Fibroblast of mammary gland (primary cell): ENCODE measurements around the gene BCL2L14.
"Not testable (repeated sequence)": the region's sequence is repeated elsewhere in the genome, so short reads cannot be mapped to it uniquely, and the experiment has no call there.

Experiments
- DNase-seq: peaks from one replicate; pipeline ENCODE4 v3.0.0-alpha.2; 2010; ENCODE audit warnings: low read depth
- H3K4me3 ChIP-seq: 2 replicates; pipeline ENCODE4 v1.5.1; 2011; ENCODE audit warnings: low read depth, mild to moderate bottlenecking, low read length, moderate library complexity; ENCODE audit not compliant: control insufficient read depth
- TF ChIP-seq, protein P1 (sequence below): conservative IDR thresholded peaks from 2 replicates; pipeline ENCODE4 v1.5.1; 2011; ENCODE audit warnings: low read depth, low read length, inconsistent platforms; ENCODE audit not compliant: control insufficient read depth, insufficient read depth

The BCL2L14 gene

DNA sequence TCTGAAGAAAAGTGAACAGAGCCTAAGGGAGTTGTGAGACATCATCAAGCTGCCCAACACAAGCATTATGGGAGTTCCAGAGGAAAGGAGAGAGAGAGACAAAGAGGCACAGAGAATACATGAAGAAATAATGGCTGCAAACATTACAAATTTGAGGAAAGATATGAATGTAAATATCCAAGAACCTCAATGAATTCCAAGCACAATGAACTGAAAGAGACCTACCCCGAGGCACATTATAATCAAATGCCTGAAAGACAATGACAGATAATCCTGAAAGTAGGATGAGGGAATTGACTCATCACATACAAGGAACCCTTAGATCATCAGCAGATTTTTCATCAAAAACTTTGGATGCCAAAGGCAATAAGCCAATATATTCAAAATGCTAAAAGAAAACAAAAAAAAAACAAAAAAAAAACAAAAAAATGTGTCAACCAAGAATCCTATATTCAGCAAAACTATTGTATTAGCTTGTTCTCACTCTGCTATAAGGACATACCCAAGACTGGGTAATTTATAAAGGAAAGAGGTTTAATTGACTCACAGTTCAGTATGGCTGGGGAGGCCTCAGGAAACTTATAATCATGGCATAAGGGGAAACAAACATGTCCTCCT, 37.8 kb downstream of the BCL2L14 start:
- no peak for DNase-seq
- no peak overlapping the region for H3K4me3 ChIP-seq
- TF ChIP-seq, protein P1, sequence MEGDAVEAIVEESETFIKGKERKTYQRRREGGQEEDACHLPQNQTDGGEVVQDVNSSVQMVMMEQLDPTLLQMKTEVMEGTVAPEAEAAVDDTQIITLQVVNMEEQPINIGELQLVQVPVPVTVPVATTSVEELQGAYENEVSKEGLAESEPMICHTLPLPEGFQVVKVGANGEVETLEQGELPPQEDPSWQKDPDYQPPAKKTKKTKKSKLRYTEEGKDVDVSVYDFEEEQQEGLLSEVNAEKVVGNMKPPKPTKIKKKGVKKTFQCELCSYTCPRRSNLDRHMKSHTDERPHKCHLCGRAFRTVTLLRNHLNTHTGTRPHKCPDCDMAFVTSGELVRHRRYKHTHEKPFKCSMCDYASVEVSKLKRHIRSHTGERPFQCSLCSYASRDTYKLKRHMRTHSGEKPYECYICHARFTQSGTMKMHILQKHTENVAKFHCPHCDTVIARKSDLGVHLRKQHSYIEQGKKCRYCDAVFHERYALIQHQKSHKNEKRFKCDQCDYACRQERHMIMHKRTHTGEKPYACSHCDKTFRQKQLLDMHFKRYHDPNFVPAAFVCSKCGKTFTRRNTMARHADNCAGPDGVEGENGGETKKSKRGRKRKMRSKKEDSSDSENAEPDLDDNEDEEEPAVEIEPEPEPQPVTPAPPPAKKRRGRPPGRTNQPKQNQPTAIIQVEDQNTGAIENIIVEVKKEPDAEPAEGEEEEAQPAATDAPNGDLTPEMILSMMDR = no peak

DNA sequence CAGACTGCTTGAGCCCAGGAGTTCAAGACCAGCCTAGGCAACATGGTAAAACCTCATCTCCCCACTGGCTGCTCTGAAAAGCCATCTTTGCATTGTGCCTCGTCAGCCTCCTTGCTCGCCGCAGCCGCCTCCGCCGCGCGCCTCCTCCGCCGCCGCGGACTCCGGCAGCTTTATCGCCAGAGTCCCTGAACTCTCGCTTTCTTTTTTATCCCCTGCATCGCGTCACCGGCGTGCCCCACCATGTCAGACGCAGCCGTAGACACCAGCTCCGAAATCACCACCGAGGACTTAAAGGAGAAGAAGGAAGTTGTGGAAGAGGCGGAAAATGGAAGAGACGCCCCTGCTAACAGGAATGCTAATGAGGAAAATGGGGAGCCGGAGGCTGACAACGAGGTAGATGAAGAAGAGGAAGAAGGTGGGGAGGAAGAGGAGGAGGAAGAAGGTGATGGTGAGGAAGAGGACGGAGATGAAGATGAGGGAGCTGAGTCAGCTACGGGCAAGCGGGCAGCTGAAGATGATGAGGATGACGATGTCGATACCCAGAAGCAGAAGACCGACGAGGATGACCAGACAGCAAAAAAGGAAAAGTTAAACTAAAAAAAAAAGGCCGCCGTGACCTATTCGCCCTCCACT, 40.3 kb downstream of the BCL2L14 start:
- not testable (repeated sequence) for DNase-seq, H3K4me3 ChIP-seq

DNA sequence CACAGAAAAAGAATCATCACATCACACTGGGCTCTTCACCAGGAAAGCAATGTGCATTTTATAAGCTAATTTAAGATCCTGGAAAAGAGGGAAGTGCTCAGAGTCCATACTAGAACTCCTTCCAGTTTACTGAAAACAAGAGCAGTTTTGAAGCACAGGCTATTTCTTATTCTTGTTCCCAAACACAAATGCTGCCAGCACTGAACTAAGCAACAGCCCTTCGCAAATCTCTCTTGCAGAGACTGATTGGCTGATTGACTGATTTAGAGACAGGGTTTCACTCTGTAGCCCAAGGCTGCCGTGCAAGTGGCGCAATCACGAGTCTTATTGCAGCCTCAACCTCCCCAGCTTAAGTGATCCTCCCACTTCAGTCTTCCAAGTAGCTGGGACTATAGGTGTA, 44.8 kb downstream of the BCL2L14 start:
- no peak overlapping the region for H3K4me3 ChIP-seq
- no peak for DNase-seq
- TF ChIP-seq, protein P1 = no peak

DNA sequence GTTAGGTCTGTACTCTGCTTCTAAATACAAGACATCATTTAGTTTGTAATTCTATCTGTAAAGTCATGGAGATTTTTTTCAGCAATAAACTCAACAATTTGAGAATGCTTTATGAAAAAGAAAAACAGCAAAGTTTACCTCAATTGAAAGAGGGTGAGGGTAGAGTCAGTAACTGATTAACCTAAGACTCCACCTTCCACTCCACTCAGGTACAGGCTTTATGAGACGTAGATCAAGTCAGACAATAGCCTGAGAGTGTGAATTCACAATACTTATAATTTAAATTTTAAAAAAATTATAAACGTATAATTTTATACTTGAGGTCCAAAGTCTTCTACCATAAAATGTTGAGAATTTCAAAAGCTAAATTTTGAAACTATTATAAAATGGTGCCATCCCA, 45.9 kb downstream of the BCL2L14 start:
- no peak overlapping the region for H3K4me3 ChIP-seq
- no peak for DNase-seq
- TF ChIP-seq, protein P1 = no peak

DNA sequence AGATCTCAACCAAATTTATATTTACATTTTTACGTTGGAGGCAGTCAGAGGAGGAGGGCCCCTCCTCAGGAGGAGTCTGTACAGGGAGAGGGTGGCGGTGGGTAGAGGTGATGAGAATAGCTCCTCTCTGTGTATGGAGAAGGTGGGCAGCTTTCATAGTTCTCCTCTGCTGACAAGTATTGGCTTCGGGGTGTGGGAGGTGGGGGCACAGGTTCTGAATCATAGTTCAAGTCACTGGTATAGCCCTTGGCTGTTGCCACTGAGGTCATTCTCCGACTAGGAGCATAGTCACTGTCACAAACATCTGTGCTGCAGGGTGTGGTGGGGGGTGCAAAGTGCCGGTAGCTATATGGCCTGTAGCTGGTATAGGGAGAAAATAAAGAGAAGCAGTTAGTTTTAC, 50.3 kb downstream of the BCL2L14 start:
- DNase-seq = no peak
- TF ChIP-seq, protein P1 = no peak
- H3K4me3 ChIP-seq = no peak overlapping the region

DNA sequence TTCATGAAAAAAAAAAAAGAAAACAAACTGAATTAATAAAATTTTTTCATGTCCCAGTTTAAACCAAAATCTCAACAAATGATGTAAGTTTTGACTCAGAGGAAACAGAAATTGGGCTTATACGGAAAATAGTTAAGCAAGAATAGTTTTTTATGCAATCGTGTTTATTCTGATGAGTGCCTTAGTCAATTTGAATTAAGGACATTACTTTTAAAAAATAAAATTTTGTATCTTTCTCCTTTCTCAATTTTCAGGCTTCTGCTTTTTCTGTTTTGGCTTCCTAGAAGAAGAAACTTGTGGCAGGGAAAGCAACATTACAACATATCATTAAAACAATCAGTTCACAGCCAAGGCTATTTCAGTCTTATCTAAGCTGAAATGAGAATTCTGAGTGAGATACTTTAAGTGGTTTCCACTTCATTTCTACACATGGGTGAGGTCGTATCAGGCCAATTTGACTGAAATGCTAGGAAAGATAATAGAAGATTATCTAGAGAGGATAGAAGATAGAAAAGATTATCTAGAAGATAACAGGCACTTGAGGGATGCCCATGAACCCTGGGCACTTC, 52.4 kb downstream of the BCL2L14 start:
- no peak for DNase-seq
- TF ChIP-seq, protein P1 = no peak
- H3K4me3 ChIP-seq = no peak overlapping the region

DNA sequence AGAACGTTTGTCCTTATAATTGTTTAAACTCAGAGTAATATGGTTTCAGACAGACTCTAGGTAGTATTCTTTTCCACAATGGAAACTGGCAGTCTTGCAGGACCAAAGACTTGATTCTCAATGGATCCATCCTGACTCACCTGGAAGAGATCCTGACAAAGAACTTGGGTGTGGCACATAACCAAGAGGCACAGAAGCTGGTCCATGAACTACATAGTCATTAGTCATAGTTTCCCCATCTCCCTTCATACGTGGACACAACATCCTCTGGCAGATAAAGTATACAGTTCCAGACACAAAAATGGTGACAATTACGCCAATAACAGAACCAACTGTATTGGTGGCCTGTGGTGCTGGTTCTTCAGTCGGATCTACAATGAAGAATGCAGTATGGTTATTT, 55.8 kb downstream of the BCL2L14 start:
- no peak overlapping the region for H3K4me3 ChIP-seq
- TF ChIP-seq, protein P1 = no peak
- peak; percentile 7 for DNase-seq
